Upper lobe of left lung (tissue), 4 donors: ENCODE results near the gene BPIFB3.

Experiments
- CTCF ChIP-seq, 6 experiments: fragments of 450-650 bp in 4 of 6; fragments of 200-600 bp in 2 of 6; sonication (generic) in 2 of 6; IDR thresholded peaks; one replicate each; pipeline ENCODE4 v1.5.1; 2016 to 2019; ENCODE audit warnings: antibody characterized with exemption in 6 of 6
- POLR2A ChIP-seq, 4 donors: fragments of 450-650 bp; IDR thresholded peaks; one replicate each; pipeline ENCODE4 v1.5.1; 2016 to 2017; ENCODE audit warnings: antibody characterized with exemption in 4 of 4, mild to moderate bottlenecking in 2 of 4
- POLR2AphosphoS5 ChIP-seq, 2 donors: sonication (generic); formaldehyde crosslinking; IDR thresholded peaks; one replicate each; pipeline ENCODE4 v1.5.1; 2017; ENCODE audit warnings: antibody characterized with exemption in 2 of 2

- no peak for TF ChIP-seq CTCF (IDR thresholded peaks at IDR 0.05)
- no peak for TF ChIP-seq POLR2A (IDR thresholded peaks at IDR 0.05)
- no peak for TF ChIP-seq POLR2AphosphoS5 (IDR thresholded peaks at IDR 0.05)
Observed at GRCh38 chr20:33072813-33073212, 19.1 kb downstream of the BPIFB3 start.
